GM18861 (cell line): ENCODE data around the gene PTGIS.

Source experiments
- ATAC-seq: cut with Tn5 transposase; IDR thresholded peaks from one replicate; pipeline ENCODE4 v1.9.1; 2021; ENCODE audit not compliant: unreplicated experiment

Gene PTGIS

GRCh38 chr20:49532285-49532946 is 35.5 kb downstream of the PTGIS start:
- ATAC-seq: no peak

- ATAC-seq: no peak
Measured at GRCh38 chr20:49529470-49529869, 38.5 kb downstream of the PTGIS start.

GRCh38 chr20:49526568-49526967 is 41.4 kb downstream of the PTGIS start:
- ATAC-seq: no peak

DNA sequence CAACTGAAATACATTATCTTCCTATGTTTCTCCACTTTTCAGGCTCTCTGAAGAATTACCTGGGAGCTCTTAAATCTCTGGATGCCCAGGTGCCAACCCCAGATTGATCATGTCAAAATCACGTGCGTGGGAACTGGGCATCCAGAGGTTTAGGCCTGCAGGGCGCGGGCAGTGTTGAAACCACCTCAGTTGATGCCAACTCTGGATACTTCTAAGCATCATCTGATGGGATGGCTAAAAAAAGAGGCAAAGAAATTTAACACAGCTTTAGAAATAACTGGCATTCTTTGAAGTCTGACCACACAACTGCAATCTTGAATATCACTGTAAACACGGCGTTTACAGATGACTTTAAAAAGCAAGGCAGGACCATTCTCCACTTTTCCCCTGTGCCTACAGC is 41.9 kb downstream of the PTGIS start:
- no peak for ATAC-seq

DNA sequence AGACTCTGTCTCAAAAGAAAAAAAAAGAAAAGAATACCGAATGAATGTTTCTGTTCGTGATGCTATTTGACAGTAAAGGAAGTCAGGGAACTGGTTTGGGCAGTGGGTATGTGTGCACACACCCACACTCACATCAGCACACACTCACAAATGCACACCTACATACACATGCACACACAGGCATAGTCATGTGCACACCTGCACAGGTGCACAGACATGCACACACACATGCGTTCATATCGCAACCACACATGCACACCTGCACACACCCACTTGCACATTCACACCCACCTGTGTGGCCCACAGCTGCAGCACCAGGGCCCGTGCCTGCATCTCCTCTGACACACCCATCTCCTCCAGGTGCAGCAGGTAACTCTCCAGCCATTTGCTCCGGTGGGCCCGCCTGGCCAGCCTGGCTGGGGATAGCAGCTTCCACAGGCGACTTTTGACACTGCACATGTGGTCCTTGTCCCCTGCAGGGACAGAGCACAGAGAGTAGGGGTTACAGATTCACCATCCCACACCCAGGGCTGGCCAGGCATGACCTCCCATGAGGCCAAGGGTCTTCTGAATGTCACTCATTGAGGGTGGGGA is 44.1 kb downstream of the PTGIS start:
- no peak for ATAC-seq

GRCh38 chr20:49521356-49521755 is 46.6 kb downstream of the PTGIS start:
- no peak for ATAC-seq

GRCh38 chr20:49519777-49520359 is 48.1 kb downstream of the PTGIS start:
- ATAC-seq: no peak

- ATAC-seq: no peak
Measured at GRCh38 chr20:49519212-49519712, 48.7 kb downstream of the PTGIS start.

DNA sequence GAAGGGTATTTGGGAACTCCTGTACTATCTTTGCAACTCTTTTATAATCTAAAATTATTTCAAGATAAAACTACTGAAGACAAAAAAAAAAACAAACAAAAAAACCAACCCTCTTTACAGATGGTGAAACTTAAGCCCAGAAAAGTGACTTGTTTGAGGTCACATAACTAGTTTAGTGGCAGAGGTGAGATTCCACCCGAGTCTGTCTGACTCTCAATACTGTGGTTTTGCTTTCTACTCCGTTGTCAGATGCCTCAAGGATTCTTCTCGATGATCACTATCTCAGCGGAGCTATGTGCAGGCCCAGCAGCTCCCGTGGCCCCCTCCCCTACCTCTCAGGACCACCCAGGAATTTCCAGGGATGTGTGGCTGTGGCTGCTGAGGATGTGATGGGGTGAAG is 49.4 kb downstream of the PTGIS start:
- no peak for ATAC-seq

DNA sequence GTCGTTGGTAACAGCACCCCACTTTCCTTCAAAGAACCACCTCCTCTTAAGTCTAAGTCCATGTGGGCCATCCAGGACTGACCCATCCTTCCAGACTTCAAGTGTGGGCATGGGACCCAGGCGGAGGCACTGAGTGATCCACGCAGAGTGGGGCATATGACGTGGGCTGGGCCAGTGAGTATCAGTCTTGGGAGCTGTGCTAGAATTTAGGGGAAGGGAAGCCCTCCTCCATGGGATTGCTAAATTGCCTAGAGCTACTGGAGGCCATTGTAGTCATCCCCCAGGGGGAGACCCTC is 50.2 kb downstream of the PTGIS start:
- ATAC-seq: no peak

DNA sequence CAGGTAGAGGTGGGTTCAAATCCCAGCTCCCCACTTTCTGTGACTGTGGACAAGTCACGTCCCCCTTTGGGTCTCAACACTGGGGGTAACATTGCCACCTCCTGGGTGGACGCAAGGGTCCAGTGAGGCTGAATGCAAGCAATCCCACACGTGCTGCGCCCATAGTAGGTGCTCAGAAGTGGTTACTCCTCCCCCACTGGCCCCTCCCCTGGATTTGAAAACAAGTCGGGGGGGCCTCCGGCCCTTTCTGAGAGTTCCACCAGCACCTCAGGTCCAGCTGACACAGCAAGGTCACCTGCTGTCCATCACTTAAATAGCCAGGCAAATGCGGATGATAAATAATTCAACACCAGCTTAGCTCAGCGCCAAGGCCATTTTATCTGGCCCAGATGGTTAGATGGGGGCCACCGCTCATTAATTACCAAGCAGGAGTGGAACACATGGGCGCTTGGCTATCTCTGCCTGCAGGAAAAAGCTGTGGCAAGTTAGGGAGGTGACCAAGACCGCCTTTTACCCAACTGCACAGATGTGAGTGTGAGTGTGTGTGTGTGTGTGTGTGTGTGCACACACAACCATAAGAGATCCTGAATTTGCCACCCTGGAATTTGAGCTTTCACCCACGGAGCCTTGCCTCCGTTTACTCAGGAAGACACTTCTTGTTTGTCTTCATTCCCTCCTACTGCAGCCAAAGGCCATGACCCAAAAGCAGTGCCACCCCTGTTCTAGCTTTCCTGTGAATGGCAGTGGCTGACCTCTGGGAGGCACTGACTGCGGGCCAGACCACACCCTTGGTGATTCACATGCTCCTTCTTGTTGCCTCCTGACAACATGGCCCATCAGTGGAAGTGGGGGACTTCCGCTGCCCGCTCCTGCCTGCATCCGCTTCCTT is 50.8 kb downstream of the PTGIS start:
- ATAC-seq: no peak

DNA sequence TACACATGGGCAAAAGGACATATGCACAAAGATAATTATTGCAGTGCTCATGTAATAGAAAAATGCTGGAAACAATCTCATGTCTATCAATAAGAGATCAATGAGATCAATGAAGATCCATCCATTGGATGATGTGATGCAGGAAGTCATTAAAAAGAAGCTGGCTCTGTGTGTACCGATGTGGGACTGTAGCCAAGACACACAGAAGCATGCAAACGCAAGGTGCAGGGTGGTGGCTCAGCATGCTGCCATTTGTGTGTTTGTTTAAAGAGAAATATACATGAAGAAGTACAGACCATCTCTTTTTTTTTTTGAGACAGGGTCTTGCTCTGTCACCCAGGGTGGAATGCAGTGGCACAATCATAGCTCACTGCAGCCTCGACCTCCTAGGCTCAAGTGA is 52.4 kb downstream of the PTGIS start:
- no peak for ATAC-seq

DNA sequence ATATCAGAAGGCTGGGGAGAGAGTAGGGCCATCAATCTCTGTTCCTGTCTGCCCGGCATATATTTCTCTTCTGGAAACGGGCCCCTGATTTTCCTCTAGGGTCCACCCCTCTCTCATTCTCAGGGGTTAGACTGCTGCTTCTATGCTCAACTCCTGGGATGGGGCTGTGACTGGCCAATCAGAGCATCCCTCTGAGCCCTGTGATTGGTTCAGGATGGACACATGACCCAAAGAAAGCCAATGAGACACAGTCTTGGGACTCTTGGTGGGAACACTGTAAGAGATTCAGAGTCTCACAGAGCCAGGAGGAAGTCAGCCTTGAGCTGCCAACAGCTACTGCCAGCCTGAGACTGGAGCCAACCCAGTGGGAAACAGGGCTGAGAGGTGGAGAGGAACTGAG is 54.4 kb downstream of the PTGIS start:
- no peak for ATAC-seq

DNA sequence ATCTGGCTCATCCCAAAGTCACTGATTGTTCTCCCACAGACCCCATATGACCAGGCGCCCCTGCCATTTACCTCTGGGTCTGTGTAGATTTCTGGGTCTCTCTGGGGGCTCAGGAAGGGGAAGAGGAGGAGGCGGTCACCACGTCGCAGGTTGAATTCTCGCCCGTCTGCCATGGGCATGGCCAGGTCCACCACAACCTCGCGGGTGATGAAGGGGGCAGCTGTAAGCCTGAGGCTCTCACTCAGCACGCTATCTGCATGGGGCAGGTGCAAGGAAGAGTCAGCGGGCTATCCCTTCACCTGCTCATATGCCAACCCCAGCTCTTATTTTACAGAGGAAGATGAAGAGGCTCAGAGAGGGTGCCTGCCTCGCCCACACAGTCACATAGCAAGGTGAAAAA is 54.9 kb downstream of the PTGIS start:
- no peak for ATAC-seq

- no peak for ATAC-seq
Measured at GRCh38 chr20:49511788-49512525, 56.0 kb downstream of the PTGIS start.

- no peak for ATAC-seq
Measured at GRCh38 chr20:49510562-49511122, 57.3 kb downstream of the PTGIS start.

DNA sequence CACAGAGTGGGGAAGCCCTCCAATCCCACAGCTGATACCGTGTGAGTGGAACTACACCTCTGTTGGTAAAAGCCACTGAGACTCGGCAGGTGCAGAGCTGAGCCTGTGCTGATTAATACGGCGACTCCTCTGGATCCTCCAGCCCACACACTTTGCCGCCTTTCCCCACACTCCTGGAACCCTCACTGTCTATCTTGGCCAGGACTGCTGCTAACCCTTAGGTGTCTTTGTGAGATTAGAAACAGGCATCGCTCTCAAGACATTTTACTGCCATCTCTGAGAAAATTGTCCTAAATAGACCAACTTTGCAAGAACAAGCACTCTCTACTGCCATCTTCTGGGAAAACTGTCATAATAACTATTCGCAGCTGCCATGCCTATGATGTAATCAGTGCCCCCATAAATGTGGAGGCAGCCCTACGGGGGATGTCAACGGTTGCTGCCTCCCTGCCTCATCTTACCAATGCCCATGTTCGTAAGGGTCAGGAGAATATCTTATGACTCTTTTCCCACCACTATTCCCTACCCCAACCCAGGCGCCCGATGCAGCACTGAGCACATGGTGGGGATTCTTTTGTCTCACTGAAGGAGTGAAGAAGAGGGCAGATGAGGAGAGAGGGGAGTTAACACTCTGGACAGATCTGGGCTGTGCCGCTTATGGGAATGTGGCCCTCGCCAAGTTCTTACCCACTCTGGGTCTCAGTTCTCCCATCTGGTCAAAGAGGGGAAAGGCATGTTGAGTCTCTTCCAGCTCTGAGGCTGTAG is 59.3 kb downstream of the PTGIS start:
- ATAC-seq: no peak

DNA sequence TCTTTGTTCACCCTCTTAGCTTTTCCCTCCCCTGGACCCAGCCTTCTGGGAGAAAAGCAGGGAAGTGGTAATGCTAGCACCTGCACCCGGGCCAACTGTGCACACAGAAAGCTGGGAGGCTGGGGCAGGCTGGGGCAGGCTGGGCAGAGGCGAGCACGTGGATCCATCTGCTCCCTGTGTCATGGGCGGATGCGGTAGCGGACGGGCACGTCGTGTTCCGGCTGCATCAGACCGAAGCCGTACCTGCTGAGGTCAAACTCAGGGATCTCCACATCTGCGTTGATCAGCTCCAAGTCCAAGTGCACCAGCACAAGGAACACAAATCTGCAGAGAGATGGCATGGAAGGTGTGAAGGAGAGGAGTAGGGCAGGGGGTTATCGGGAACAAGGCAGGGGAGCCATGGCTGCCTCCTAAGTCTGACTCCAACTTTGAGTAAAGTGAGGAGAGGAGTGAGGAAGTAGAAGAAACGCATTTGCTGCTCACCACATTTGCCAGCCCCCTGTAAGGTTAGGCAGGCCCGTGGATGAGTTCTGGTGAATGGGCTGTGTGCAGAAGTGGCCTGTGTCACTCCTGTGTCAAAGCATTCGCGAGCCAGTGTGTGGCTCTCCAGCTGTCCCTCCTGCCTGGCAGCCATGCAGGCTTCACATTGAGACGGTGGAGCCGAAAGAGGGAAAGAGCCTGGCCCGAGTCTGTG is 60.0 kb downstream of the PTGIS start:
- no peak for ATAC-seq

- ATAC-seq: no peak
Measured at GRCh38 chr20:49505518-49505917, 62.4 kb downstream of the PTGIS start.
